Measurements from ENCODE around the gene TCF7L1. TPM values are rescaled to one million over a fixed set of nuclear protein-coding genes. Genes with fewer than 3 reads are reported as not detected.

The TCF7L1 gene
- total and polyA plus RNA-seq, 2 of the 13 experiments (the other 11 are each of a cell fraction or from before 2014, with no cell fraction given): 0.04 to 0.15 TPM

DNA sequence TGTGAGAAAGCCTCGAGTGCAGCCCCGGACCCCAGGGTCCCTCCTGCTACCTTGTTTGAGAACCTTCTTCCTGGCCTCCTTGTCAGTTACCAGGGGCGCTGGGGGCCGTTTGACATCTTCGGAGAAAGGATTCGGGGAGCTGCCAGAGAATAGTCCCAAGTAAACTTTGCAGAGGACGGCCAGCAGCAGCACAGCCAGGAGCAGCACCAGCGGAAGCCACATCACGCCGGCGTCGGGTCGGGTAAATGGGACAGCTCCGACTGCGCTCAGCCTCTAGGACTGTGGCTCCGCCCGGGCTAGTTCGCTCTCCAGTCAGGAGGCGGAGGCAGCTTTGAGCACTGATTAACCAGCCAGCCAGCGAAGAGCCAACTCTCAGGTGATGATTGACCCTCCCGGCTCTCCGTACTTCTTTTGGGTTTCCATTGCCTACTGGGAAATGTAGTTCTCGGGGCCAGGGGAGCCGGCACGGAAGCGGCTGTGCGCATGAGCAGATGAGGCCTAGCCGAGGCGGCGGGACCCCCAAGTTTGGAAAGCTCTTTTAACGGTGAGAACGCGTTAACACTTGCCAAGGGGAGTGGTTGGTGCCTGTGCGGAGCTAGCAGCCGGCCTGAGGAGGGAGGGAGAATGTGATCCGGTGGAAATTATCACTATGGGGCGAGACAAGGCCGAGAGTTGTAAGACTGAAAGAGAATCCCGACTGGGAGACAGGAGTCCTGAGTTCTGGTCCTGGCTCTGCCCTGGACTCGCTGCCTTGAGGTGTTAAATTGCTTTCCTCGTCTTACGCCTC is 221.3 kb downstream of the TCF7L1 start, which contains the start of the genes ELMOD3 and RETSAT (continued):
- TF ChIP-seq, protein P1, sequence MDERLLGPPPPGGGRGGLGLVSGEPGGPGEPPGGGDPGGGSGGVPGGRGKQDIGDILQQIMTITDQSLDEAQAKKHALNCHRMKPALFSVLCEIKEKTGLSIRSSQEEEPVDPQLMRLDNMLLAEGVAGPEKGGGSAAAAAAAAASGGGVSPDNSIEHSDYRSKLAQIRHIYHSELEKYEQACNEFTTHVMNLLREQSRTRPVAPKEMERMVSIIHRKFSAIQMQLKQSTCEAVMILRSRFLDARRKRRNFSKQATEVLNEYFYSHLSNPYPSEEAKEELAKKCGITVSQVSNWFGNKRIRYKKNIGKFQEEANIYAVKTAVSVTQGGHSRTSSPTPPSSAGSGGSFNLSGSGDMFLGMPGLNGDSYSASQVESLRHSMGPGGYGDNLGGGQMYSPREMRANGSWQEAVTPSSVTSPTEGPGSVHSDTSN (CRISPR knock-in tag; IDR thresholded peaks at IDR 0.05): no peak
- TF ChIP-seq, protein P2, sequence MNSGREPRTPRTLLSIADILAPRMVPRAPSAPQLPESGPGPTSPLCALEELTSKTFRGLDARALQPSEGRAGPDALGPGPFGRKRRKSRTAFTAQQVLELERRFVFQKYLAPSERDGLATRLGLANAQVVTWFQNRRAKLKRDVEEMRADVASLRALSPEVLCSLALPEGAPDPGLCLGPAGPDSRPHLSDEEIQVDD (CRISPR knock-in tag; IDR thresholded peaks at IDR 0.05; ENCODE audit: borderline replicate concordance): peak; percentile 70; the same call in 1 of the 2 replicates
- TF ChIP-seq GABPB1 (CRISPR knock-in tag; IDR thresholded peaks at IDR 0.05) (peak; percentile 80), HIVEP1 (CRISPR knock-in tag; IDR thresholded peaks at IDR 0.05) (peak; percentile 16; the same call in 1 of the 2 replicates), KMT2B (CRISPR knock-in tag; IDR thresholded peaks at IDR 0.05) (peak; percentile 79), AGO1 (IDR thresholded peaks at IDR 0.05; ENCODE audit: low read depth, low read length, poor library complexity, severe bottlenecking) (no peak), NCOA2 (CRISPR knock-in tag; IDR thresholded peaks at IDR 0.05) (peak; percentile 71), HDAC6 (IDR thresholded peaks at IDR 0.05; ENCODE audit: low read depth, low read length) (no peak), SYNCRIP (IDR thresholded peaks at IDR 0.05; ENCODE audit: insufficient read depth, low read depth, low read length) (no peak), ZFYVE20 (CRISPR knock-in tag; IDR thresholded peaks at IDR 0.05; ENCODE audit: borderline replicate concordance, low read depth) (no peak)
- TF ChIP-seq, protein P3, sequence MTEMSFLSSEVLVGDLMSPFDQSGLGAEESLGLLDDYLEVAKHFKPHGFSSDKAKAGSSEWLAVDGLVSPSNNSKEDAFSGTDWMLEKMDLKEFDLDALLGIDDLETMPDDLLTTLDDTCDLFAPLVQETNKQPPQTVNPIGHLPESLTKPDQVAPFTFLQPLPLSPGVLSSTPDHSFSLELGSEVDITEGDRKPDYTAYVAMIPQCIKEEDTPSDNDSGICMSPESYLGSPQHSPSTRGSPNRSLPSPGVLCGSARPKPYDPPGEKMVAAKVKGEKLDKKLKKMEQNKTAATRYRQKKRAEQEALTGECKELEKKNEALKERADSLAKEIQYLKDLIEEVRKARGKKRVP (CRISPR knock-in tag; IDR thresholded peaks at IDR 0.05): peak in 1 of 2 experiments; percentile 25; a peak in 1 of 4 replicates
- TF ChIP-seq, protein P4, sequence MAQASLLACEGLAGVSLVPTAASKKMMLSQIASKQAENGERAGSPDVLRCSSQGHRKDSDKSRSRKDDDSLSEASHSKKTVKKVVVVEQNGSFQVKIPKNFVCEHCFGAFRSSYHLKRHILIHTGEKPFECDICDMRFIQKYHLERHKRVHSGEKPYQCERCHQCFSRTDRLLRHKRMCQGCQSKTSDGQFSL (CRISPR knock-in tag; IDR thresholded peaks at IDR 0.05): no peak; the same call in none of the 2 replicates
- TF ChIP-seq, protein P5, sequence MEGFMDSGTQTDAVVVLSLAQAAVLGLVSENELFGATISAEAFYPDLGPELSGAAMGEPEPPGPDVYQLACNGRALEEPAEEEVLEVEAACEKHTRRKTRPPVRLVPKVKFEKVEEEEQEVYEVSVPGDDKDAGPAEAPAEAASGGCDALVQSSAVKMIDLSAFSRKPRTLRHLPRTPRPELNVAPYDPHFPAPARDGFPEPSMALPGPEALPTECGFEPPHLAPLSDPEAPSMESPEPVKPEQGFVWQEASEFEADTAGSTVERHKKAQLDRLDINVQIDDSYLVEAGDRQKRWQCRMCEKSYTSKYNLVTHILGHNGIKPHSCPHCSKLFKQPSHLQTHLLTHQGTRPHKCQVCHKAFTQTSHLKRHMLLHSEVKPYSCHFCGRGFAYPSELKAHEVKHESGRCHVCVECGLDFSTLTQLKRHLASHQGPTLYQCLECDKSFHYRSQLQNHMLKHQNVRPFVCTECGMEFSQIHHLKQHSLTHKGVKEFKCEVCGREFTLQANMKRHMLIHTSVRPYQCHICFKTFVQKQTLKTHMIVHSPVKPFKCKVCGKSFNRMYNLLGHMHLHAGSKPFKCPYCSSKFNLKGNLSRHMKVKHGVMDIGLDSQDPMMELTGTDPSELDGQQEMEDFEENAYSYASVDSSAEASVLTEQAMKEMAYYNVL (CRISPR knock-in tag; IDR thresholded peaks at IDR 0.05; ENCODE audit: borderline replicate concordance): peak; percentile 45; the same call in 1 of the 2 replicates
- TF ChIP-seq, protein P6, sequence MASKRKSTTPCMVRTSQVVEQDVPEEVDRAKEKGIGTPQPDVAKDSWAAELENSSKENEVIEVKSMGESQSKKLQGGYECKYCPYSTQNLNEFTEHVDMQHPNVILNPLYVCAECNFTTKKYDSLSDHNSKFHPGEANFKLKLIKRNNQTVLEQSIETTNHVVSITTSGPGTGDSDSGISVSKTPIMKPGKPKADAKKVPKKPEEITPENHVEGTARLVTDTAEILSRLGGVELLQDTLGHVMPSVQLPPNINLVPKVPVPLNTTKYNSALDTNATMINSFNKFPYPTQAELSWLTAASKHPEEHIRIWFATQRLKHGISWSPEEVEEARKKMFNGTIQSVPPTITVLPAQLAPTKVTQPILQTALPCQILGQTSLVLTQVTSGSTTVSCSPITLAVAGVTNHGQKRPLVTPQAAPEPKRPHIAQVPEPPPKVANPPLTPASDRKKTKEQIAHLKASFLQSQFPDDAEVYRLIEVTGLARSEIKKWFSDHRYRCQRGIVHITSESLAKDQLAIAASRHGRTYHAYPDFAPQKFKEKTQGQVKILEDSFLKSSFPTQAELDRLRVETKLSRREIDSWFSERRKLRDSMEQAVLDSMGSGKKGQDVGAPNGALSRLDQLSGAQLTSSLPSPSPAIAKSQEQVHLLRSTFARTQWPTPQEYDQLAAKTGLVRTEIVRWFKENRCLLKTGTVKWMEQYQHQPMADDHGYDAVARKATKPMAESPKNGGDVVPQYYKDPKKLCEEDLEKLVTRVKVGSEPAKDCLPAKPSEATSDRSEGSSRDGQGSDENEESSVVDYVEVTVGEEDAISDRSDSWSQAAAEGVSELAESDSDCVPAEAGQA (IDR thresholded peaks at IDR 0.05; ENCODE audit: low read depth): no peak; the same call in 1 of the 2 replicates
- TF ChIP-seq, protein P6 (CRISPR knock-in tag; IDR thresholded peaks at IDR 0.05; ENCODE audit: borderline replicate concordance): peak; percentile 87; the same call in 1 of the 2 replicates

Measured in HepG2 (cell line).